Upper lobe of left lung (tissue), 4 donors: ENCODE data around the gene AZGP1.

Experiments
- CTCF ChIP-seq, 6 experiments: fragments of 450-650 bp in 4 of 6; fragments of 200-600 bp in 2 of 6; sonication (generic) in 2 of 6; IDR thresholded peaks; one replicate each; pipeline ENCODE4 v1.5.1; 2016 to 2019; ENCODE audit warnings: antibody characterized with exemption in 6 of 6
- EP300 ChIP-seq, 4 donors: sonication (generic); formaldehyde crosslinking; IDR thresholded peaks; one replicate each; pipeline ENCODE4 v1.5.1; 2017; ENCODE audit warnings: antibody characterized with exemption in 4 of 4, control low read depth in 2 of 4
- POLR2A ChIP-seq, 4 donors: fragments of 450-650 bp; IDR thresholded peaks; one replicate each; pipeline ENCODE4 v1.5.1; 2016 to 2017; ENCODE audit warnings: antibody characterized with exemption in 4 of 4, mild to moderate bottlenecking in 2 of 4
- POLR2AphosphoS5 ChIP-seq, 2 donors: sonication (generic); formaldehyde crosslinking; IDR thresholded peaks; one replicate each; pipeline ENCODE4 v1.5.1; 2017; ENCODE audit warnings: antibody characterized with exemption in 2 of 2

- TF ChIP-seq CTCF (IDR thresholded peaks at IDR 0.05), result no peak
- no peak for TF ChIP-seq EP300 (IDR thresholded peaks at IDR 0.05)
- TF ChIP-seq POLR2A (IDR thresholded peaks at IDR 0.05), result no peak
- no peak for TF ChIP-seq POLR2AphosphoS5 (IDR thresholded peaks at IDR 0.05)
Observed at GRCh38 chr7:99927536-99927935, 48.3 kb downstream of the AZGP1 start.
